GM18519 (cell line): ENCODE data around the gene CACNB4.
"Not testable (repeated sequence)": the region's sequence is repeated elsewhere in the genome, so short reads cannot be mapped to it uniquely, and the experiment has no call there.

Source experiments
- ATAC-seq: cut with Tn5 transposase; IDR thresholded peaks from one replicate; pipeline ENCODE4 v1.9.1; 2021; ENCODE audit warnings: mild to moderate bottlenecking, moderate library complexity; ENCODE audit not compliant: unreplicated experiment, low FRiP score

The CACNB4 gene

DNA sequence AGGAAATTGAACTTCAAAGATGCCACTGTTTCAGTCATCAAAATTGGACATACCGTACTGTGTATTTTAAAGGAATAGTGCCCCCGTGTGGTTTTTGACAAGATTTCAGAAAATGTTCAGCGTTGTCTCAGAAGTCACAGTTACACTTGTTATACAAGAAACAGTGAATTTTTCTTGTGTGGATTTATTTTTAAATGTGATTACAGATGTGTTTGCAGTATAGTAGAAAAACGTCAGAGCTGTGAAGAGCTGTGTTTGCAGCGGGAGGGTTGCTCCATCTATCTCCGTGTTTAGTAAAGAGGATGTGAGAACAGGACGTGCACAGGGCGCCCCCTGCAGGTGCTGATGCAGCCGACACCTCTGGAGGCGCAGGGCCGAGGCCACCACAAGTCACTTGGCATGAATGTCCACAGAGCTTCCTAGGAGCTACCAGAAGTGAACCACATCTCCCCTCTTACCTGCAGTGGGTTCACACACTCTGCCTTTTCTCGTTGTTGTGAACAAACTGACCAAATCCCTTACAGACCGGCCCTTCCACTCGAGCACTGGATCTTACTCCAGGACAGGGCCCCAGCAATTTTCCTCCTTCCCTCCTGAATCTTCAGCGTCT lies 73.1 kb downstream of the CACNB4 start:
- peak; percentile 80 for ATAC-seq

DNA sequence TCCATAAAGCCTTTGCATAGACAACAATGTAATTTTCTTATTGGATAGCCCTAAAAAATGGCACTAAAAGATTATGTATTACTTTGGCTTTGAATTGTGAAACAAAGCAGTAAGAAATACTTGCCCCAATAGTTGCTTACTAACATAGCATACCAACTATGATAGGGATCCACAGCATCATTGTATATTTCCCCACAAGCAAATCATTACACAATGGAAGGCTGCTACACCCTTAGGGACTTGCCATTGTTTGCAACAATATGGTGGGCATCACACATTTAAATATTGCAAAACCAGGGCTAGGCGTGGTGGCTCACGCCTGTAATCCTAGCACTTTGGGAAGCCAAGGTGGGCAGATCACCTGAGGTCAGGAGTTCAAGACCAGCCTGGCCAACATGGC lies 74.4 kb downstream of the CACNB4 start:
- no peak for ATAC-seq

- ATAC-seq, result no peak
These were observed 76.8 kb downstream of the CACNB4 start for GRCh38 chr2:152022090-152022489.

DNA sequence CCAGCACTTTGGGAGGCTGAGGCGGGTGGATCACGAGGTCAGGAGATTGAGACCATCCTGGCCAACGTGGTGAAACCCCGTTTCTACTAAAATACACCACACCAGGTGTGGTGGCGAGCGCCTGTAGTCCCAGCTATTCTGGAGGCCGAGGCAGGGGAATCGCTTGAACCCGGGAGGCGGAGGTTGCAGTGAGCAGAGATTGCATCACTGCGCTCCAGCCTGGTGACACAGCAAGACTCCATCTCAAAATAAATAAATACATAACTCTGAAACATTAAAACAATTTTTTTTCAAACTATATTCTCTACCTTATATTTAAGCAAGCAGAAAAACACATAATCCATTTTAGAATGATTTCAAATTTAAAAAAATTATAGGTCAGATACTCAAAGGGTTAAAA lies 77.8 kb downstream of the CACNB4 start:
- not testable (repeated sequence) for ATAC-seq

DNA sequence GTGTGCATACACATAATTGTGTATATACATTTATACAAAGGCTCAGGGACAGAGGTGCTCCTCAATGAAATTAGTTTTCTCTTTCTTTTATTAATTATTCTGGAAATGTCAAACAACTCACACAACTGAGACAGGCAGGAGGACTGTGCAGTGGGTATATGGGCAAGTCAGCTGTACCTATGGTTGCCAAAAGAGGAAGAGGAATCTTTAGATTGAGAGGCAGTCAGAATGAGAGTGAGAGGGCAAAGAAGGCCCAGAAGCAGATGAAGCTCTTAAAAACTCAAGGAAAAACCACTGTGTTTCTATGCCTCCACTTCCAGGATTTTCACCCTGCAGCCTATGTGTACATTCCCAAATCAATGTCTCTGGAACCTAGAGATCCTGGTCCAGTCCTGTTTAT lies 79.1 kb downstream of the CACNB4 start:
- no peak for ATAC-seq

- ATAC-seq, result no peak
These were observed 82.4 kb downstream of the CACNB4 start for GRCh38 chr2:152016181-152017120.

DNA sequence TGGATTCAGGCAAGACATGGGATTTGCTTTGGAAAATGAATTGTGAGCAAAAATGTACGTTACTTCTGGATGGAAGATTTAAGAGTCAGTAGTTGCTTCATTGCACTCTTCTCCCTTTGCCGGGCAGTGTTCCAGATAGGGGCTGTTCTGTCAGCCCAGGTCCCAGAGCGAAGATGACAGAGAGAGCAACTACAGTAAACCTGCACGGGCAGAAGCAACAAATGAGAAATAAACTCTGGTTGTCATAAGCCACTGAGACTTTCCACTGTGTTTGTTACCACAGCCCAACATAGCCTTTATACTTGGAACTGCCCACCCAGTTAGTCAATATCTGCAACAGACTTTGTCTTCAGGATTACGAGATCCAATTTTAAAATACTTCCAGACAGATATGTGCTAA lies 83.3 kb downstream of the CACNB4 start:
- ATAC-seq, result no peak

- no peak for ATAC-seq
These were observed 86.1 kb downstream of the CACNB4 start for GRCh38 chr2:152012697-152013096.

DNA sequence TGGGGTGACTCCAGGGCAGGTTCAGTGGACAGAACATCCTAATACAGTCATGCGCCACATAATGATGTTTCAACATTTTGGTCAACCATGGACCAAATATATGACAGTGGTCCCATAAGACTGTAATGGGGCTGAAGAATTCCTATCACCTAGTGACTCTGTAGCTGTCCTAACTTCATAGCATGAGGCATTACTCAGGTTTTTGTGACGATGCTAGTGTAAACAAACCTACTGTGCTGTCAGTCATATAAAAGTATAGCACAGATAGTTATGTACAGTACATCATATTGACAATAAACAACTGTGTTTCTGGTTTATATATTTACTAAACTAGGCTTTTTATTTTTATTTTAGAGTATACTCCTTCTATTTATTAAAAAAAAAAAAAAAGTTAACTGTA lies 87.1 kb downstream of the CACNB4 start:
- no peak for ATAC-seq

DNA sequence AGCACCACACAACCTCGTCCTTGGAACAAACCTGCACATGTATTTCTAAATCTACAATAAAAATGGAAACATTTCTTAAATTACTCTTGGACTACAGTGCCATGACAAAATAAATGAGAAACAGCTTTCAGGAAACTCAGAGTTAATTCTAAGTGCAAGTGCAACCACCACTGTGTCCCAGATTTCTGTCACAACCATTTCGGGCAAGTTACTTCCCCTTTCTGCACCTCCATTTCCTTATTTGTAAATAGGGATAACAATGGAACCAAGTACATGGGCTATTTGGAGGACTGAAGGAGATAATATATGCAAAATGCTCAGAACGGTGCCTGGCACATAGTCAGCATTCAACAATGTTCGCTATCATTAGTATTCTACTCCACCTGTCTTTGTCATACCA lies 93.2 kb downstream of the CACNB4 start:
- ATAC-seq, result no peak

GRCh38 chr2:152003283-152003682 lies 95.6 kb downstream of the CACNB4 start:
- not testable (repeated sequence) for ATAC-seq

- no peak for ATAC-seq
These were observed 99.8 kb downstream of the CACNB4 start for GRCh38 chr2:151999053-151999452.

DNA sequence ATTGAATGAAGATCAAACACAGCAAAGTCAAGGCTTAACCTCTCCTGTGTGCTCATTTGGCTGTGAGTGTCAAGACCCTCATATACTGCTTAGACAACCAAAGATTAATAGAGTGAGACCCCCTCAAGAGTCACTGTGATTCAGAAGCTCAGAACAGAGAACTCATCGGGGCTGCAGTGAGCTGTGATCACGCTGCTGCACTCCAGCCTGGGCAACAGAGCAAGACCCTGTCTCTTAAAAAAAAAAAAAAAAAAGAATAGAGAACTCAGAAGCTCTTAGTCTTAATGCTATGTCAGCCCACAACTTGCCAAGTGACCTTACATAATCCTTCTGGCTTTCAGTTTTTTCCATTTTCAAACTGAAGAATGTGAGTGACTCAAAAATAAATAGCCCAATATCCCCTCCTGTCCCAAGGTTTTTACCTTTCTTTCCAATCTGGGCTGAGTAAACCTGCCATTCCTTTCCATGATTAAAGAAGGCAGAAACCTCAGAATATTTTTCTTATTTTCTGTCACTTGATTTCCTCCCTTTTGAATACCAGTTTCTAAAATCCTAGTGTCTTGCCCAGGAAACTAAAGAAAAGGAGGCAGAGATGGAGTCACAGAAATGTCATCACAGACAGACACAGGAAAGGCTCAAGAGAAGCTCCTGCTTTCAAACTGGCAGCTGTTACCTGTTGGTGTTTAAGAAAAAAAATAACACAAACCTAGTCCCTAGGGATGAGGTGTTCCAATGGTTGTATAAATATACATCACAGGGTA lies 102.4 kb downstream of the CACNB4 start:
- no peak for ATAC-seq

GRCh38 chr2:151995161-151995557 lies 103.7 kb downstream of the CACNB4 start:
- ATAC-seq, result no peak

GRCh38 chr2:151994178-151994577 lies 104.7 kb downstream of the CACNB4 start:
- ATAC-seq, result not testable (repeated sequence)

DNA sequence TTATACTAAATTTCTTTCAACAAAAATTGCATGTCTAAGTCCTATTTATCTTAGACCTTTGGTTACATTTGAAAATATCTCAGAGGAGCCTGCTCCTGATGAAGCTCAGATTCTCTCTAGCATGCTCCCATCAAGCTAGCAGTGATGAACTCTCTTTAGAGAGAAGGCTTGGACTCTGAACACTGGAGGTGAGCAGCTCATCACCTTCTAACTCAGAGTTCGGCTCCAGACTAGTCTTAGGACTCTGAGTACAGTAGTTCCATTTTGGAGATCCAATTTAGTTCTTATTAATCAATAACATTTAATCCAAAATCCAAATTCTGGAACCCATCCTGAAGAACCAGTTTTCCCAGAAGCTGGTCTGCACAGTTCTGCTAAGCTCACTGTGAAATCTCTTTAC lies 107.8 kb downstream of the CACNB4 start:
- ATAC-seq, result no peak

DNA sequence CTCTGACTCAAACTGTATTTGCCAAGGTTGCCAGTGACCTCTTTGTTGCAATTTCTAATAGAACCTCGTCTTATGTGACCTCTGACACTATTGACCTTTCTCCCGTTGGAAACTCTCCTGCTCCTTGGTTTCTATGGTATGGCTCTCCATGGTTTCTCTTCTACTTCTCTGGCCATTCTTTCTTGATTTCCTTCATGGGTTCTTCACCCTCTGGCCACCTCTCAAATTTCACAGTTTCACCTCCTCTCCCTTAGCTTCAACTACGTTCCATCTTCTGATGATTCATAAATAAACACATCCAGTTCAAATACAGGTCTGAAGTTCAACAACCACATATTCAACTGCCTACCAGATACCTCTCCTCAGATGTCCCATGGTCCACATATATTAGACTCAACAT lies 109.5 kb downstream of the CACNB4 start:
- no peak for ATAC-seq

GRCh38 chr2:151987484-151987883 lies 111.4 kb downstream of the CACNB4 start:
- no peak for ATAC-seq

- no peak for ATAC-seq
These were observed 114.3 kb downstream of the CACNB4 start for GRCh38 chr2:151984424-151985083.

DNA sequence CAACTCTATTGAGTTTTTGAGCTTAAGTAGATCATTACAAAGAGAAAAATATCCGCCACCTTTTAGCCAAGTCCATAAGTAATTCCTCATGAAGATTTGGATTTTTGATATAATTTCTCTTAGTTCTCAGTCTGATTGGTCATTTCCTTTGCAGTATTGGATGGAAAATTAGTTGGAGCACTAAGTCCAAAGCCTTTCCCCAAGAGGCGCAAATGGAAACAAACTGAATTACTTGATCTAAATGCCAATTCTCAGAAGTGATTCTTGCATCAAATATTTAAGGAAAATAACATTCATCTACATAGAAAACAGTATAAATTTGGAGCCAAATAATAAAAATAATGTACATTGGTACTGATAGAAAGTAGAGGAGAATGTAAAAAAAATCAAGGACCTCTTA lies 115.6 kb downstream of the CACNB4 start:
- ATAC-seq, result no peak

DNA sequence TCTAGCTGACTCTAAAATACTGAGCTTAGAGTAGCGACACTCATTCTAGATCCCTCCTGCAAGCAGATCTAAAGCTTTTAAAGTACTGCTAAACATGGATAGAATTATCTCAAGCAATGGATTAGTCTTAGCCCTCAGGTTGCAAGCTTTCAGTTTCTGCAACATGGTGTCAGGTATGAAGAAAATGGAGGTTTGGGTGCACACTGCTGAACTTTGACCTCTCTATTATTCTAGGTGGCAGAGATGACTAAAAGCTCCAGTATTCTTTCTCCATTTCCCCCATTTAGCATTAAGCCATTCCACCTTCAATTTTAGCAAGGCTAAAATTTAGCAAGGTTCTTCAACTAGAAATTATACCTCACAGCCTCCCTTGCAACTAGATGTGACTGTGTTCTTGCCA lies 117.0 kb downstream of the CACNB4 start:
- no peak for ATAC-seq
